ENCODE measurements around the gene RANGAP1.
A peak's percentile ranks its signal among the peaks of the same experiment; 100 is the strongest.

DNA sequence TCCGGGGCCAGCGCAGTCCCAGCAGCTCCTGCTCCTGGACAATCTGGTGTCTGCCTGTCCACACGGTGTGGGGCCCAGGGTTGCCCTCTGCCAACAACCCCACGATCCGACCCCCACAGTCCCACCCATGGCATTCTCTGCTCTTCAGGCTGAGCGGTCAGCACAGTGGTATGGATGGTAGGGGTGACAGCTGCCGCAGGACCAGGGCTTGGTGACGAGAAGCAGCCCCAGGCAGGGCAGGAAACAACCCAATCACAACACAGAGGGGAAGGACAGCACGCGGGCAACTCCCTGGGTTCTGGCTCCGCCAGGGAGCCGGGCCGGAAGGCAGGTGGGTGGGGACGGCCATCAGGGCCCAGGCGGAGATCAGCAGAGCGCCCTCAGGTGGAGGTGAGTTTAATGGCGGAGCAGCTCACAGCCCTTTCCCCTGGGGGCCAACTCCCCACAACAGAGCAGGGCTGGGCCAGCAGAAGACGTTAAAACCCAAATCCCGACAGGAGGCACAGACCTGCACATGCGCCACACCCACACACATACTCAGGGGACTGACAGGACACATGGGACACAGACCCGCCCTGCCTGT, 40.0 kb downstream of the RANGAP1 start:
- TF ChIP-seq TCF12 (IDR thresholded peaks at IDR 0.05; ENCODE audit: low read depth, low read length) (no peak), CTCF (IDR thresholded peaks at IDR 0.05; ENCODE audit: control extremely low read depth in 1 of 3, insufficient read depth in 1 of 3, low read depth in 1 of 3, low read length in 3 of 3) (peak; percentile 67 to 80 (median 72)), POLR2AphosphoS5 (IDR thresholded peaks at IDR 0.05; ENCODE audit: low read depth, low read length) (no peak), RFX5 (IDR thresholded peaks at IDR 0.05; ENCODE audit: borderline replicate concordance, low read depth, low read length) (no peak)
